AG09309 (cell line): Measurements from ENCODE around the gene HSPA12A.

Experiments
- DNase-seq: peaks from one replicate; pipeline ENCODE4 v3.0.0-alpha.2; 2010; ENCODE audit warnings: low read depth
- H3K4me3 ChIP-seq: 2 replicates; pipeline ENCODE4 v1.5.1; 2011; ENCODE audit warnings: mild to moderate bottlenecking, low read depth, low read length, moderate library complexity; ENCODE audit not compliant: control insufficient read depth
- TF ChIP-seq, protein P1 (sequence below): IDR thresholded peaks from 2 replicates; pipeline ENCODE4 v1.5.1; 2011; ENCODE audit warnings: mild to moderate bottlenecking, low read depth, low read length, inconsistent platforms; ENCODE audit not compliant: insufficient read depth, control insufficient read depth; ENCODE audit errors: missing control alignments

HSPA12A gene

GRCh38 chr10:116669832-116670644, 72.3 kb downstream of the HSPA12A start:
- no peak for DNase-seq
- TF ChIP-seq, protein P1, sequence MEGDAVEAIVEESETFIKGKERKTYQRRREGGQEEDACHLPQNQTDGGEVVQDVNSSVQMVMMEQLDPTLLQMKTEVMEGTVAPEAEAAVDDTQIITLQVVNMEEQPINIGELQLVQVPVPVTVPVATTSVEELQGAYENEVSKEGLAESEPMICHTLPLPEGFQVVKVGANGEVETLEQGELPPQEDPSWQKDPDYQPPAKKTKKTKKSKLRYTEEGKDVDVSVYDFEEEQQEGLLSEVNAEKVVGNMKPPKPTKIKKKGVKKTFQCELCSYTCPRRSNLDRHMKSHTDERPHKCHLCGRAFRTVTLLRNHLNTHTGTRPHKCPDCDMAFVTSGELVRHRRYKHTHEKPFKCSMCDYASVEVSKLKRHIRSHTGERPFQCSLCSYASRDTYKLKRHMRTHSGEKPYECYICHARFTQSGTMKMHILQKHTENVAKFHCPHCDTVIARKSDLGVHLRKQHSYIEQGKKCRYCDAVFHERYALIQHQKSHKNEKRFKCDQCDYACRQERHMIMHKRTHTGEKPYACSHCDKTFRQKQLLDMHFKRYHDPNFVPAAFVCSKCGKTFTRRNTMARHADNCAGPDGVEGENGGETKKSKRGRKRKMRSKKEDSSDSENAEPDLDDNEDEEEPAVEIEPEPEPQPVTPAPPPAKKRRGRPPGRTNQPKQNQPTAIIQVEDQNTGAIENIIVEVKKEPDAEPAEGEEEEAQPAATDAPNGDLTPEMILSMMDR = no peak
- no peak overlapping the region for H3K4me3 ChIP-seq

DNA sequence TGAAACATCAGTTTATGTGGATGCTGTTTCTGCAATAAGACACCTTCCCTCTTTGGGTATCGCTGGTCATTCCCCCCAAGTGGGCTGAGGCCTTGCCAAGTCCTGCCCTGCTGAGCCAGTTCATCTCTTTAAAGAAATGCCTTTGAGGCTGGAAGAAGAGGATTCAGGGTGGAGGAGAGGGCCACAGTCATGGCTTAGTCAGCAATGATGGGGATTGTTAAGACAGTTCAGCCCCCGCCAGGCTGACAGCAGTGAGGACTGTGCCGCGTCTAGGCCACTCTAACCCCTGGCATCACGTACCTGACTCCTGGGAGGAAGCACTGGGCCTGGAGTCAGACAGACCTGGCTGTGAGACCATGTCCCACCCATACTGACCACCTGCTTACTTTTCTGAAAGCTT, 73.3 kb downstream of the HSPA12A start:
- DNase-seq = no peak
- TF ChIP-seq, protein P1 = no peak
- no peak overlapping the region for H3K4me3 ChIP-seq

- TF ChIP-seq, protein P1 = no peak
- DNase-seq = no peak
- H3K4me3 ChIP-seq = no peak overlapping the region
Measured at GRCh38 chr10:116668446-116668845, 73.9 kb downstream of the HSPA12A start.

GRCh38 chr10:116668018-116668417, 74.3 kb downstream of the HSPA12A start:
- H3K4me3 ChIP-seq = no peak overlapping the region
- TF ChIP-seq, protein P1 = no peak
- DNase-seq = no peak

DNA sequence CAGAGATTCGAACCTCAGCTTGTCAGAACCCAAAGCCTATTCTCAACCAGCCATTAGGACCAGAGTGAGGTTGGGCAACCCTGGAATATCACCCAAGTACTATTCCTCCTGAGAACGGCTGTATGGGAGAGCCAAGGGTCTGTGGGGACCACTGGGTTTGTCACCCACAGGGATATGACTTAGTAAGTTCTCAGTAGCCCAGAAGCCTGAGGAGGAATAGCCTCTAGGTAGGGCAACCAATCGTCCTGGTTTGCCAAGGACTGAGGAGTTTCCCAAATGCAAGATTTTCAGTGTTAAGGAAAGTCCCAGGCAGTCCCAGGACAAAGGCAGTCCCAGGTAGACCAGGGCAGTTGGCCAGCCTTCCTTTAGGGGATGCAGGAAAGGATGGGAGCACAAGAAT, 74.9 kb downstream of the HSPA12A start:
- no peak overlapping the region for H3K4me3 ChIP-seq
- TF ChIP-seq, protein P1 = no peak
- no peak for DNase-seq

DNA sequence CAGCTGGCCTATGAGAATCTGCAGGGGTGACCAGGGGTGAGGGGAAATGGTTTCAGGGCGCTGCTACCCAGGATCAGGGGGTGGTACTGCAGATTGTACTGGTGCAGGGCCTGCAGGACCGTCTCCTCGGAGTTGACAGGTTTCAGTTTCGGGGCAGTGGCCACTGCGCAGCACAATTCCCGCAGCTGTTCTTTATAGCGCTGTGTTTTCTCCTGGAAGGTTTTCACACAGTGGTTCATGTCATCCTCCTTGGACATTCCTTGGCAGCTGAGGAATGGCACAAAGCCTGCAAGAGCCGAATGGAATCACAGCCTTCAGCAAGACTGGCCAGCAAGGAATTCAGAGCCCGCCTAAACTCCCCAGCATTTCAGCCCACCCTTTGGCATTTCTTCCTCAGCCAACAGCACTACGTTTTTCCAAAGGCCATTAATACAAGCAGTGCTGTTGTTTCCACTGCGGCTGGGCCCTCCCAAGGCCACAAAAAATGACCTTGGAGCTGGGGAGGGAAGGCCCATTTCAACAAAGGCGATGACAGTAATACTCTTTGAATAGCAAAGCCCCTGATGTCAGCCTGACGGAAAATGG, 76.7 kb downstream of the HSPA12A start:
- DNase-seq = no peak
- TF ChIP-seq, protein P1 = no peak
- peak overlapping the region; percentile 20 for H3K4me3 ChIP-seq

- TF ChIP-seq, protein P1 = no peak
- no peak overlapping the region for H3K4me3 ChIP-seq
- DNase-seq = no peak
Measured at GRCh38 chr10:116664631-116665030, 77.7 kb downstream of the HSPA12A start.
